Prostate gland (tissue), 2 donors: ENCODE results near the gene BNIP5. TPM values are rescaled to one million over a fixed set of nuclear protein-coding genes. Genes with fewer than 3 reads are reported as not detected.

Experiments
- DNase-seq: peaks from one replicate; pipeline ENCODE4 v3.0.0-alpha.2; 2019; ENCODE audit warnings: low spot score
- H3K27ac ChIP-seq, 2 donors: fragments of 200-600 bp; sonication (generic); 2 replicates each; pipeline ENCODE4 v1.5.1; 2017 to 2019
- H3K27me3 ChIP-seq: fragments of 200-600 bp; sonication (generic); replicated peaks from 2 replicates; pipeline ENCODE4 v1.5.1; 2019; ENCODE audit not compliant: insufficient read depth
- H3K36me3 ChIP-seq, 2 donors: fragments of 200-600 bp; sonication (generic); 1 replicate in 1 of 2; 2 replicates in 1 of 2; pipeline versions ENCODE4 v1.5.1 to v1.8.1; 2017 to 2019
- H3K4me1 ChIP-seq: fragments of 200-600 bp; sonication (generic); replicated peaks from 2 replicates; pipeline ENCODE4 v1.5.1; 2019
- H3K4me3 ChIP-seq, 2 donors: fragments of 200-600 bp; sonication (generic); 2 replicates each; pipeline ENCODE4 v1.5.1; 2017 to 2019
- H3K9me3 ChIP-seq: fragments of 200-600 bp; sonication (generic); 2 replicates; pipeline ENCODE4 v1.5.1; 2017
- POLR2A ChIP-seq: fragments of 450-650 bp; IDR thresholded peaks from one replicate; pipeline ENCODE4 v1.6.1; 2016; ENCODE audit warnings: antibody characterized with exemption, mild to moderate bottlenecking
- POLR2AphosphoS5 ChIP-seq: sonication (generic); formaldehyde crosslinking; IDR thresholded peaks from one replicate; pipeline ENCODE4 v1.6.1; 2017; ENCODE audit warnings: antibody characterized with exemption
- WGBS: methylation state at CpG from one replicate; pipeline ENCODE4 v1.1.5; 2018; 5-methylcytosine and 5-hydroxymethylcytosine counted together
- intact Hi-C: fragments of 100-400 bp; cut with DNase I; formaldehyde crosslinking; loops from one replicate; pipeline ENCODE4 v1.14.2; 2022
- total RNA-seq, 2 donors: library from RNA; depleted of rRNA; stranded (reverse); fragments of >200 nt; gene quantifications; one replicate each; pipeline ENCODE4 v1.1.0, GENCODE V29; 2016
- TF ChIP-seq, protein P1 (sequence below), 4 experiments: fragments of 200-600 bp in 2 of 4; fragments of 450-650 bp in 2 of 4; sonication (generic) in 2 of 4; IDR thresholded peaks; 1 replicate in 3 of 4; 2 replicates in 1 of 4; pipeline ENCODE4 v1.5.1; 2016 to 2019; ENCODE audit warnings: antibody characterized with exemption in 4 of 4, mild to moderate bottlenecking in 2 of 4, moderate library complexity in 2 of 4

BNIP5 gene
- total RNA-seq, 2 donors from 2014 or later = 0.34 TPM; not detected in 1

DNA sequence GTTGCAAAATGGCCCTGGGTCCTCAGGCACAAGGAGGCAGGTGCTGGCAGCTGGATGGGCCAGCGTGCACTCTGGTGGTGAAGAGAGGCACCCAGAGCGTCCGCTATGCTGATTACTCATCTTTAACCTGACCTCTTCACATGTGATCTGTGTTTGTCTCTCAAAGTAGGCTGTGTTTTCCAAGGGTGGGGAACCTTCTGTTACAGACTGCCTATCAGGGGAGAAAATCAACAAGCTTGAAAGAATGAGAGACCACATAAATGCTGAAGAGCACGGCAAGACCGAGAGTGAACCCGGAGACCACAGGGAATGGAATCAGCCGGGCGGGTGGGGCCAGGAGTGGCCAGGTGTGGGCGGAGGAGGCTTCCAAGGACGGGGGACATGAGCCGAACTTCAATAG lies 16.2 kb downstream of the BNIP5 start:
- 65% methylated on average over 11 of the region's 11 CpGs for WGBS
- no peaks in the 10 kb centered on the region for H3K27me3 ChIP-seq
- no peak overlapping the region for H3K4me3 ChIP-seq
- H3K36me3 ChIP-seq = no peaks in the 10 kb centered on the region
- no peak overlapping the region for H3K27ac ChIP-seq
- no peaks in the 10 kb centered on the region for H3K9me3 ChIP-seq
- H3K4me1 ChIP-seq = peaks cover 4% of the 10 kb centered on the region
- intact Hi-C loops = no loop called here
- DNase-seq = no peak
- no peak for TF ChIP-seq POLR2AphosphoS5
- TF ChIP-seq POLR2A = no peak
- TF ChIP-seq, protein P1, sequence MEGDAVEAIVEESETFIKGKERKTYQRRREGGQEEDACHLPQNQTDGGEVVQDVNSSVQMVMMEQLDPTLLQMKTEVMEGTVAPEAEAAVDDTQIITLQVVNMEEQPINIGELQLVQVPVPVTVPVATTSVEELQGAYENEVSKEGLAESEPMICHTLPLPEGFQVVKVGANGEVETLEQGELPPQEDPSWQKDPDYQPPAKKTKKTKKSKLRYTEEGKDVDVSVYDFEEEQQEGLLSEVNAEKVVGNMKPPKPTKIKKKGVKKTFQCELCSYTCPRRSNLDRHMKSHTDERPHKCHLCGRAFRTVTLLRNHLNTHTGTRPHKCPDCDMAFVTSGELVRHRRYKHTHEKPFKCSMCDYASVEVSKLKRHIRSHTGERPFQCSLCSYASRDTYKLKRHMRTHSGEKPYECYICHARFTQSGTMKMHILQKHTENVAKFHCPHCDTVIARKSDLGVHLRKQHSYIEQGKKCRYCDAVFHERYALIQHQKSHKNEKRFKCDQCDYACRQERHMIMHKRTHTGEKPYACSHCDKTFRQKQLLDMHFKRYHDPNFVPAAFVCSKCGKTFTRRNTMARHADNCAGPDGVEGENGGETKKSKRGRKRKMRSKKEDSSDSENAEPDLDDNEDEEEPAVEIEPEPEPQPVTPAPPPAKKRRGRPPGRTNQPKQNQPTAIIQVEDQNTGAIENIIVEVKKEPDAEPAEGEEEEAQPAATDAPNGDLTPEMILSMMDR (IDR thresholded peaks at IDR 0.05) = no peak

DNA sequence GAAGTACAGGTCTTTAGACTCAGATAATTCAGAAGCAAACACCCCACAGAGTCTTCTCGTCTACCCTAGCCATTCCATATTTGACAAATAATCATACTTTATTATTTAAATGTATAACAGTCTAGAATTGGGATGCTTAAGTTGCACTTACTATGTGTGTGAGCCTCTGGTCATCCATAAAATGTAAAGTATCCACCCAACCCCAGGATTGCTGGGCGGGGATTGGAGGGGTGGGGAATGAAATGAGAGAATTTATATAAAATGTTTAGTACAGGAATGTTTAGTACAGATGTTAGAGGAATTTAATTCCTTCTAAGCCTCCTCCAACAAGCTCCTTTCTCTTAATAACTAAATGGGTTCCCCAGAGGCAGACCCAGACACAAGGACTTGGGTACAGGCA lies 16.9 kb downstream of the BNIP5 start:
- H3K4me1 ChIP-seq = peaks cover 4% of the 10 kb centered on the region
- no peaks in the 10 kb centered on the region for H3K27me3 ChIP-seq
- no peaks in the 10 kb centered on the region for H3K36me3 ChIP-seq
- H3K4me3 ChIP-seq = no peak overlapping the region
- H3K27ac ChIP-seq = no peak overlapping the region
- TF ChIP-seq, protein P1 (IDR thresholded peaks at IDR 0.05) = no peak
- no peaks in the 10 kb centered on the region for H3K9me3 ChIP-seq
- WGBS = 89% methylated on average over 2 of the region's 2 CpGs
- intact Hi-C loops = no loop called here
- DNase-seq = no peak

DNA sequence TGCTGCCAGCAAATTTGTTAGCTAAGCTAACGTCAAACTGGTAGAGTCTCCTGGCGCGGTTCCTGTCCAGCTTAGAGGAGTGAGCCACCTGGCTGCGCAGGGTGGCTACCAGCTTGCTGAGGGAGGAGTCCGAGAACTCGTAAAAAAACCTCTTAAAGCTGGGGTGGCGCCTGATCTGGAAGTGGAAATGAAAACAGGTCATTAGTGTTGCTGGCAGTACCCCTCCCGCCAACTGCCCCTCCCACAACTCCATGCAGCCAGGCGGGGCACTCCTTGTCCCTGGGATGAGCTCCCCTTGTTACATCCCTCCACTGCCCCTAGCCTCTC lies 17.3 kb downstream of the BNIP5 start:
- Histone ChIP-seq H3K9me3 (no peaks in the 10 kb centered on the region), H3K27me3 (no peaks in the 10 kb centered on the region), H3K36me3 (no peaks in the 10 kb centered on the region), H3K27ac (no peak overlapping the region), H3K4me3 (no peak overlapping the region), H3K4me1 (peaks cover 4% of the 10 kb centered on the region)
- TF ChIP-seq POLR2AphosphoS5 (peak; percentile 75), POLR2A (no peak)
- TF ChIP-seq, protein P1 (IDR thresholded peaks at IDR 0.05) = peak in 2 of 4 experiments; percentile 39 to 56
- intact Hi-C loops = no loop called here
- peak; percentile 83 for DNase-seq
- WGBS = 44% methylated on average over 9 of the region's 9 CpGs

DNA sequence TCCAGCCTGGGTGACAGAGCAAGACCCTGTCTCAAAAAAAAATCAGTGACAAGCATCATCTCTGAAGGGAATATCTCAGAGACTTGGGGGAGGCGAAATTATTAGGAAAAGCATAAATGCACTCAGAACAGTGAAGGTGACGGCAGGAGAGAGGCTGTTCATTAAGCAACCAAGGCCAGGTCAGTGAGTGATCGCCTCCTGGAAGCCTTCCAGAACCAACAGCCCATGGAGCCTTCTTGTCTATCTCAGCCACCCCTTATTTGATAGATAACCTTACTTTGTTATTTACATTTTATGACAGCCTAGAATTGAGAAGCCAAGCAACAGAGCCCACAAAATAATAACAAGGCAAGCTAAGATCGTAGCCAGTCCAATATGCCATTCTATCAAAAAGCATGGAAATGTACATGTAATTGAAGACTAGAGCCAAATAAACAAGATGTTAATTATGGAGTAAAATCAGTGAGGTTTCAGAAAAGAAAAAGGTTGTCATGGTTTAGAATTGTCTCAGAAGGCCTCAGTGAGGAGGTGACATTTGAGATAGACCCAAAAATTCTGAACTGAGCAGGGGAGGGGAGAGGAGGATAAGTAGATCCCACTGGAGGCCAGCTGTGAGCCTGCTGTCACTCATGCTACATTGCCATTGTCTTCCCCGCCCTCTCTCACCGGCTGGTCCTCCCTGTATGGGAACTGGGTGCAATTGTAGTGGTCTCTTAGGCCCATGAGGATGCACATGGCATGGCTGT lies 17.8 kb downstream of the BNIP5 start:
- Histone ChIP-seq H3K9me3 (no peaks in the 10 kb centered on the region), H3K27me3 (no peaks in the 10 kb centered on the region), H3K4me1 (peaks cover 4% of the 10 kb centered on the region), H3K4me3 (no peak overlapping the region), H3K27ac (no peak overlapping the region), H3K36me3 (no peaks in the 10 kb centered on the region)
- intact Hi-C loops = no loop called here
- DNase-seq = no peak
- TF ChIP-seq POLR2A = no peak
- no peak for TF ChIP-seq POLR2AphosphoS5
- TF ChIP-seq, protein P1 (IDR thresholded peaks at IDR 0.05) = no peak
- 72% methylated on average over 6 of the region's 6 CpGs for WGBS

DNA sequence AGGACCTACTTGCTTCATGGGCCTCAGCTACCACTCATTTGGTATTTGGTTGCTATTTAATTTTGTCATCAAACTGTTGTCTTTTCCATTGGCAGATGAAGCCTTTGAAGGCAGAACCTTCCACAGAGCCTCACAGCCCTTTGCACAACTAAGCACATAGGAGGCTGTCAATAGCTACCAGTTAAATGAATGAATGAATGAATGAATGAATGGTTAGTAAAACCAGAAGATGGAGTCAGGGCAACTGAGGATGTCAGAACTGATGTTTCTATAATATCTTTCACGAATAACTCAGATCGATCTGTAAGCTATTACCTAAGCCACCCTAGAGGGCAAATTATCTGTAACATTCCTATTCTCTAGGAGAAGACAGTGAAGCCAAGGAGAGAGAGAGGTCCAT lies 19.1 kb downstream of the BNIP5 start:
- 92% methylated on average over 2 of the region's 2 CpGs for WGBS
- Histone ChIP-seq H3K9me3 (no peaks in the 10 kb centered on the region), H3K27ac (no peak overlapping the region), H3K36me3 (no peaks in the 10 kb centered on the region), H3K27me3 (no peaks in the 10 kb centered on the region), H3K4me1 (peaks cover 4% of the 10 kb centered on the region), H3K4me3 (no peak overlapping the region)
- intact Hi-C loops = no loop called here
- DNase-seq = no peak
- TF ChIP-seq, protein P1 (IDR thresholded peaks at IDR 0.05) = no peak
- TF ChIP-seq POLR2A = no peak
- TF ChIP-seq POLR2AphosphoS5 = no peak
